ENCODE results near the gene HVCN1.

GRCh38 chr12:110615171-110615570 lies 73.7 kb downstream of the HVCN1 start:
- no peak for TF ChIP-seq EP300 (IDR thresholded peaks at IDR 0.05)
- no peak for TF ChIP-seq CTCF (IDR thresholded peaks at IDR 0.05)
